HG03558 (cell line): ENCODE data around the gene MOB2.
"Not testable (repeated sequence)": the region's sequence is repeated elsewhere in the genome, so short reads cannot be mapped to it uniquely, and the experiment has no call there.

Source experiments
- ATAC-seq: cut with Tn5 transposase; IDR thresholded peaks from one replicate; pipeline ENCODE4 v1.9.1; 2021; ENCODE audit warnings: moderate number of reproducible peaks; ENCODE audit not compliant: unreplicated experiment; ENCODE audit errors: extremely low read depth

Gene MOB2

DNA sequence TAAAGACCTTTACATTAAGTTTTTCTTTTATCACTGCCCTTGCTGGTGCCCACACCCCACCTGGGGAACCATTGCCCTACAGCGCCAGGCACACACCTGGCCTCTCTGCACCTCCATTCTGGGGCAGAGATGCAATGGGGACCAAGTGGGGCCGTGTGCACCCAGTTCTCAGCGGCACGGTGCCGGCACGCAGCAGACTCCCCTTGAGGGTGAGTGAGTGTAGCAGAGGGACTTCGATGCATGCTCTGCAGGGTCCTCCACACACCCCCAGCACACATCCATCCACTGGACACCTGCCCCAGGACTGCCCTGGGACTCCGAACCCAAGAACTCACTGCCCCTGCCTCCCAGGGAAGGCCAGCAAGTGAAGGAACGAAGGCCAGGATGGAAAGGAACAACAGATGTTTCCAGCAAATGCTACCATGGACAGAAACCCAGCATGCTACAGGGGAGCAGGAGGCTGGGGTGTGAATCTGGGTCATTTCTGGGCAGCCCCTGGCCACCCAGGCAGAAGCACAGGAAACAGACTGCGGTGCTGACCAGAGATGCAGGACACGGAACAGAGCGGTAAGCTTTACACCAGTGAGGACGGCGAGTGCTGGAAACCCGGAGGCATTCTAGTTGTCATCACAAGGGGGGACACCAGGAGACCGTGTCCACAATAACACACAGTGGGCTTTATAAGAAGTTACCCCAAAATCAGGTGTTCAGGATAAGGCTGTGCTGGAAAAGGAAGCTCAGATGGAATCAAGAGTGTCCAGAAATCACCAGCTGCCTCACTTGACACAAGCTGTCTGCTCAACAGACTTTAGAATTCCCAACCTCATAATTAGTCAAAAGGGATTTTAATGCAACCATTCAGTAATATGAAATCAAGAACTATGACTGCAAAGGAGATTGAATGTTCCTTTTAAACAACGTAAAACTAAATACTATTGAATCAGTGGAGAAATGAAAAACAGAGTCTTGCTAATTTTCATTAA lies 32.7 kb upstream of the MOB2 start:
- ATAC-seq = no peak

DNA sequence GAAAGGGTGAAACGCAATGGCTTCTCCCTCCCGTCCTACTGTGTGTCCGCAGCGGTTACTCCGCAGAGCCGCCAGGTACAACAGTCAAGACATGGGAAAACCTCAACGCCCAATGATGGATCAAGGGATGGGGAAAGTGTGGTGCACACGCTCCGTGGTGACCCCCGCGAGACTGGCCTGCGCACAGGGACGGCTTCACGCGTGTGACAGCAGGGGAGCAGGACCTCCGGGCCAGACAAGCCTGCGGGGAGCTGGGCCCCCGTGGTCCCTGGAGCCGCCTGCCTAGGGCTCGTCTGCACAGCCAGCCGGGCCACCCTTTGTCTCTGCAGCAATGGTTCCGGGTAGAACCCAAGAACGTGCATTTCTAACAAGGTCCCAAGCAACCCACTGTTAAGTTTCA lies 31.7 kb upstream of the MOB2 start:
- no peak for ATAC-seq

DNA sequence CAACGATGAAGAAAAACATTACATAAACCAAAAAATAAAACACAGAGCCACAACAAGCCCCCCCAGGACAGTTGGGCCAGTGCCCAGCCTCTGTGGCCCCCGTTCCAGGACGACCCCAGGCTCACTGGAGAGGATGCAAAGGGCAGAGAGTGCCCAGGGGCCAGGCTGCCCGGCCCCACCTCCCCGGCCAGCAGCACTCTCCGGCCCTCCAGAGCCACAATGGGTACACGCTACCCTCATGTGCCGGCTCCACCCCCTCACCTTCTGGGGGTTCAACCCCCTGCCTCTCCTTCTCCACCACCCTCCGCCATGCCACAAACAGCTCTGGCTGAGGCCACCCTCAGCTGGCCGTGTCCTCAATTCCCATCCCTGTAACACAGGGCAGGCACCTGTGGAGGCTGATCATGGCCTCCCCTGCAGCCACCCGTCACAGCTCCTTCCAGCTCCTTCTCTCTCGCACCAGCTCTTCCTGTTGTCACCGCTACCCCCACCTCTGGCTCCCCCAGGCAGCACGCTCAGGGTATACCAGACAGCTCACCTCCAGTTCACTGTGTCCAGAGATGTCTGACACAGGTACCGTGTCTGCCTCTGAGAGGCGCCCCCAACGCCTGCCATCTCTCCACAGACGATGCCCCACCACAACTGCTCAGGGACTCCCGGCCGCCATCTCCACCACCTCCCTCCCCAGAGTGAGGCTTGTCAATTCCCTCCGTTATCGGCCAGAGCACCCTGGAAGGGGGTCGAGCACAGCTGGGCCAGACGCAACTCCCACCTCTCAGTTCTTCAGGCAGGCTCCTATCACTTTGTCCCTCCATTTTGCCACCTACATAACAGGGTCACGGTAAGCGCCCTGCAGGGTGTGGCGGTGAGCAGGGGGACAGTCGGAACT lies 30.8 kb upstream of the MOB2 start:
- no peak for ATAC-seq

DNA sequence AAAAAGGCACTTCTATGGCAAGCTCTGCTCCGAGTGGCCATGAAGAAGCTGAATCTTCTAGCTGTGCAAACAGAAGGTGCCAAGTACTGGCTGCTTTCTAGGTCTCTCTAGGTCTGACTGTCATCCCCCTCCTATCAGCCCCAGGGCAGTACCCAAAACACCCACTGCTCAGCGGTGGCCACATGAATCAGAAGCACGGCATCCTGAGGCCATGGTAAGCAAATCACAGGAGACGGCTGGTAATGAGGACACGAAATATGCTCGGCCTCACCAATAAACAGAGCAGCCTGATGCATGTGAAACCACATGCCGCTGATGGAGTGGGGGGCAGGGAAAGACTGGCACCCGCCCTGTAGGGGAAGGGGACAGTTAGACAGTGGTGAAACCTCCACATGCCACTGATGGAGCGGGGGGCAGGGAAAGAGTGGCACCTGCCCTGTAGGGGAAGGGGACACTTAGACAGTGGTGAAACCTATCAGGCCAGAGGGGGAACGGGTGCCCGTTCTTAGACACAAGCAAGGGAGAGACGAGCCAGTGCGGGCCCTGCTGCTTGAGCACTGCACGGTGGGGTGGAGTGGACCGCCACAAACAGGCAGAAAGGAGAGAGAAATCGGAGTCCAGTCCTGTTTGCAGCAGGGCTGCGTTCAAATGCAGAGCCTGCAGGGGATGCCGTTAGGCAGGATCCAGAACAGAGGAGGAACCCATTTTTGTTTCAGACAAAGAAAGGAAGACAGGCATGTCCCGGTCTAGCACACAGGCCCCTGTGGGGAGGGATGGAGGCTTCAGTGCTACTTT lies 29.9 kb upstream of the MOB2 start:
- ATAC-seq = no peak

DNA sequence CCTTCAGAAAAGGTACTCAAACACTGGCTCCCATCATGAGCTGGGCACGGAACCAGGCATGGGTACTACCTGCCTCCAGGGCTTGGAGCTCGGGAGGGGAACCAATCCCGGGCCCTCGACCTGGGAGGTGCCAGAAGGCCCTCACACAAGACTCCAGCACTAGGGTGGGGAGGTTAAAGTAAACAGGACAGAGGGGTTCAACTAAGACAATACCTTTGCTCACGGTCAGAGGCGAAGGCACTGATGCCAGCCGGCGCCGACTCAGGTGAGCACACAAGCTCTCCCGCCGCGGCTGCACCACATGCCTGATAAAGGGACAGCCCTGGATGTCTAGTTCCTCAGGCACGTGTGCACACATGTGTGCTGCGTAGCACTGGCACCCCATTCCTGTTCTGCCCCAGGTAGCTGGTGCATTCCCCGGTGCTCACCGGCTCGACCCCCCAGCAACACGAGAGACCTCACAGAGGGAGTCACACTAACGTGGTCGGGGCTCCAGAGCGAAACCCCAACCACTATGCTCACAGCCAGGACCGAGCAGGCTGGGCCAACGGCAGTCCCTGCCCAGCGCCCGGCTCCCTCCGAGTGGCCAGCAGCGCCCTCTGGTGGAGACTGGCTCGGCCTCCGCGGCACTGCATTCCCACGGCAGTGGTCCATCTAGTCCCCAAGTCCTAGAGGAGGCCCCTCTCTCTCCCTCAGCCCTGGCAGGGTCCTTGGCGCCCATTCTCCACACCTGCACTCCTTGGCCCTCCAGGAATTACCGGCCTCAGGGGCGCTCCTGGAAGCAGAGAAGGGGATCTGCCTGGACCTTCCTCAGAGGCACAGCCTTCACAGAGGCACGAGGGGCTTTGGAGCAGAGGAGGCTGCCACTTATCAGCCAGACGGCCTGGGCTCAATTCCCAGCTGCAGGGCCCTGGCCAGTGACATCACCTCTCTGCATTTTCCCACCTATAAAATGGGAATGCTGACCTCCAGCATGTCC lies 28.8 kb upstream of the MOB2 start:
- no peak for ATAC-seq

DNA sequence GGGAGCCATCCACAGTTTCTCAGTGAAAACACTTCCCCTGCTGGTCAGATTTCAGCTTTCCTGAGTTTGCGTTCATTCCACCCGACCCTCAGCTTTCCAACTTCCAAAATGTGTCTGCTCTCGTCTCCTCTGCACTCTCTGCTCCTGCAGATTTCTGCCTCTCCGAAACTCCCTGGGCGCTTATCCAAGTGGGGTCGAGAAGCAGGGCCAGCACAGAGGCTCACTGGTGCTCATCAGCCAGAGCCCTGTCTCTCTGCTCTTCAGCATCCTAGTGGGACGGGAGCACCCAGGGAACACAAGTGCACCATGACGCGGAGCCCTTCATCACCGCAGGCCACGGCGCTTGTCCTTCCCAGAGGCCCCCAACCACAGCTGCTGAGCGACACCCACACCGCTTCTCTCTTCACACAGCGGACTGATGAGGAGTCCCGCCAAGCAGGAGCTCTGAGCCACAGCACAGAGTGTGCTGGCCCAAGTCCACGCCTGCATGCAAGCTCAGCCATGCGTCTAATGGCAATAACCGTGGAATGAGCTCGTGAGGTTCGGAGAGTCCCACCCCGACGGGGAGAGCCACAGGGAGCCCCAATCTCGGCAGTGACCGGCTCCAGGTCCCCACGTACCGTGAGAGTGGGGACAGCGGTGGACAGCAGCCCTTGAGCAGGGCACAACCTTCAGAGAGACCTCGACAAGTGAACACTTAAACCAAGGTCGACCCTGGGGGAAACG lies 27.9 kb upstream of the MOB2 start:
- no peak for ATAC-seq

DNA sequence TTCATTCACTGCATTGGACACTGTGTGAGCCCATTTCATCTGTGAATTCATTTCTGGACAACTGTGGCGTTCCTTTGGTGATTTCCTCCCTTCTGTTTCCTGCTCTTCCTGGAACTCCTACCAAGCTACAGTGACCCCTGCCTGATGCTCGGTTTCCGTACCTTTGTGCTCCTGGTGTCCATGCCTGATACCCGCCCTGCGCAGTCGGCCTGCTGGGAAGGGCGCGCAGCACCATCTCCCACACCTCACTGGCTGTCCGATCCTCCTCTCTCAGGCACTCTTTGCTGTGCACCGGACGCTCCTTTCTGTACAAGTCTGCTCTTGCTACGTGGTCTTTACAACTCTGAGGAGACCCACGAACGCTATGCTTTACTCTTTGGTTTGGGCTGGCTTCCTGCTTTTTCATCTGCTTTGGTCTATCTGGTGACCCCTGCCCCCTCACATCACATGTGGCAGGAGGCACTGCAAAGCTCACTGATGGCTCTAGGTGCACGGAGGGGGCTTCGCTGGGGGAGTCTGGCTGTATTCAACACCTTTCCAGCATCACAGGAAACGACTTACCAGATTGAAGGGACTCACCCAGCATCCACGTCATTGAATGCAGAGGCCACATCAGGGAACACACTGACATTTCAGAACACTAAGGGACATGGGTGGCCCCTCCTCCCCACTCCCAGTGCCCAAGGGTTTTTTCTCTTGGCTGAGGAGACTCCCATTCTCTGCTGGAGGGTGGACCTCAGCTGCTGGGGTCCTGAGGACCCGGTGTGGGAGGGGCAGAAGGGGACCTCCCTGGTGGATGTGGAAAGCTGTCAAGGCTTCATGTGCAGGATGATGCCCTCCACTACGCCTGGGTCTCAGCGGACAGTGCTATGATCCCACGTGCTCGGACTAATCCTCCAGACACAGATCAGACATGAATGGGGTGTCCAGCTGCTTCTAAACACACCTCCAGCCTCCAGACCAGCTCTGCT lies 27.0 kb upstream of the MOB2 start:
- ATAC-seq = no peak

DNA sequence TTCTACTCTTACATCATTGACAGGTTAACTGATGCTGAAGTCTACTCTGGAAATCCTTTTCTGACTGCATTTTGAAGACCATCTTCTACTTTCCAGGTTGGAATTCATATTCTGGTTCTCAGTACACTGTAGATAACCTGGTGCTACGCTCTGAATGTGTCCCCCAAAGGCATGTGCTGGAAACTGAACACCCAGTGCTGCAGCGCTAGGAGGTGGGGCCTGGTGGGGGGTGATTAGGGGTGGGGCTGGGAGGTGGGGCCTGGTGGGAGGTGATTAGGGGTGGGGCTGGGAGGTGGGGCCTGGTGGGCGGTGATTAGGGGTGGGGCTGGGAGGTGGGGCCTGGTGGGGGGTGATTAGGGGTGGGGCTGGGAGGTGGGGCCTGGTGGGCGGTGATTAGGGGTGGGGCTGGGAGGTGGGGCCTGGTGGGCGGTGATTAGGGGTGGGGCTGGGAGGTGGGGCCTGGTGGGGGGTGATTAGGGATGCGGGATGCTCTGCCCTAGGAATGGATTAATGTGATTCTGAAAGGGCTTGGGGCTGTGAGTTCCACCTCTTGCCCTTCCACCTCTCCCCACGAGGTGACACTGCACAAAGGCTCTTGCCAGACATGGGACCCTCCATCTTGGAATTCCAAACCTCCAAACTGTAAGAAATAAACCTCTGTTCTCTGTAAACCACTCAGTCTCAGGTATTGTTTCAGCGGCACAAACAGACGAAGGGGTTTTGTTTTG lies 26.1 kb upstream of the MOB2 start:
- ATAC-seq = not testable (repeated sequence)

DNA sequence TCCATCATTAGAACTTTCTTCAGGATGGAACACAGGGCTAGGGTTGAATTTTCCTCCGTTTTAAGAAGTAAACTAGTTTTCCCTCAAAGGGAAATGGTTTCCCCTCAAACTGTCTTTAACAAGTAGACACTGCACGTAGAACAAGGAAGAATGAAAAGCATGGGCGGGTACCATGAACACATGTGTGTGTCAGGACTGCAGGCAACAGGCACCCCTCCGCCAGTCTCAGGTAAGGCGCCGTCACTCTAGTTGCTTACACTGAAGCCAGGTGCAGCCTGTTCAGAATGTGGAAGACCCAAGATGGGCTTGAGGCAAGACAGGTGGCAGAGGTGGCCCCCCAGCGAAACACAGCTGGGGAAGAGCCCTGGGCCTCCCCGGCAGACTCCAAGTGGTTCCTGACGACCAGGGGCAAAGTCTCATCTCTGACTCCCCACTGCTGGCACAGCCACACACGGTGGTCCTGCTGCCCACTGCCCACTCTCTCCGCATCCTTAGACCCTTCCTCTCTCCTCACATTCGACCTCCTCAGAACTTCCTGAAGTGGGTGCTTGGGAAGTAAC lies 25.4 kb upstream of the MOB2 start:
- ATAC-seq = no peak

DNA sequence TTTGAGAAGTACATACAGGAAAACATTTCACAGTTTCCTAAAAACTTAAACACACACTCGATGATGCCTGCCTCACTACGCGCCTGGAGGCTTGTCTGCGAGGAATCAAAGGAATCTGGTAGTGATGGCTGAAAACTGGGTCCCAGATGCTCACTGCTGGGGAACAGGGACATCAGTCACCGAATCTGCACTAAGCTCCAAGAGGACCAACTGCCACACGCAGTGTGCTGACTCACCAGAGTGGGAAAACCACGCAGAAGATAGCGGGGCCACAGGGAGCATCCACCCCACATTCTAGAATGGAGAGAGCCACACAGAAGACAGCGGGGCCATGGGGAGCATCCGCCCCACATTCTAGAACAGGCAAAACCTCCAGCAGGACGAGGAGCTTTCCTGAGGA lies 24.3 kb upstream of the MOB2 start:
- no peak for ATAC-seq

DNA sequence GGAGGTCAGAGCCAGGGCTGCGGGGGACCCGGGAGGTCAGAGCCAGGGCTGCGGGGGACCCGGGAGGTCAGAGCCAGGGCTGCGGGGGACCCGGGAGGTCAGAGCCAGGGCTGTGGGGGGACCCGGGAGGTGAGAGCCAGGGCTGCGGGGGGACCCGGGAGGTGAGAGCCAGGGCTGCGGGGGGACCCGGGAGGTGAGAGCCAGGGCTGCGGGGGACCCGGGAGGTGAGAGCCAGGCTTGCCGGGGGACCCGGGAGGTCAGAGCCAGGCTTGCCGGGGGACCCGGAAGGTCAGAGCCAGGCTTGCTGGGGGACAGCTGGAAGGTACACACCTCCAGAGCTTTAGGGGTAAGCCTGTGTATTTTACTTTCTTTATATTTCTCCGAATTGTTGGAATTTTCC lies 23.8 kb upstream of the MOB2 start:
- ATAC-seq = not testable (repeated sequence)

DNA sequence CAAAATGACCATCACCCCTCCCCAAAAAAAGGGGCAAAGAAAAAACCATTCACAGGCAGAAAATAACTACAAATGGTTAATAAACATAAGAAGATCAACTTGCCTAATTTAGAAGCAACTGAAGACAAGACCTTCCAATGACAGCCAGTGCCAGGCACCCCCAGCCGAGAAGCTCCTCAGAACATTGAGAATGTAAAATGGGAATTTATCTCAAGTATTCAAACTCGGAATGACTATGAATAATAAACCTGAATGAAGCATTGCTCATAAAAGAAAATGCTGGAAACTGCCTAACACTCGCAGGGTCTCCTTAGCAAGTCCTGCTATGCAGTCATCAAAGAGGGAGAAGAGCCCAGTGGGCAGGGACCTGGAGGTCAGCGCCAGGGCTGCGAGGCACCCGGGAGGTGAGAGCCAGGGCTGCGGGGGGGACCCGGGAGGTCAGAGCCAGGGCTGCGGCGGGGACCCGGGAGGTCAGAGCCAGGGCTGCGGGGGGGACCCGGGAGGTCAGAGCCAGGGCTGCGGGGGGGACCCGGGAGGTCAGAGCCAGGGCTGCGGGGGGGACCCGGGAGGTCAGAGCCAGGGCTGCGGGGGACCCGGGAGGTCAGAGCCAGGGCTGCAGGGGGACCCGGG lies 23.2 kb upstream of the MOB2 start:
- ATAC-seq = no peak

DNA sequence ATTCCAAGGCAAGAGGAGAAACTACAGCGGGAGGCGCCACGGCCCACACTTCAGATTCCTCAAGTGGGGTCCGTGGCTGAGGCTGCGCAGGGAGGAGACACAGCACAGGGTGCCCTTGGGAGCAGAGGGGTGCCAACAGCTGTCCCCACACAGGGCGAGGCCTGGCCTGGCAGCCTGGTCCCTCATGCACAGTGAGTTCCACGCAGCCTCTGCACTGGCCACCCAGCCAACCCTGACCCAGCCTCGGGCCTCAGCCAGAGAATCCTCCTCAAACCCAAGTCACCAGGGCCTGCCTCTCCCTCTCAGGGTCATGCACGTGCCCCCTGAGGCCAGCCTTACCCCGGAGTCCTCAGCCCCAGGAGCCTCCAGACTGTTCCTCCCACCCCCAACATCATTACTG lies 22.4 kb upstream of the MOB2 start:
- no peak for ATAC-seq

DNA sequence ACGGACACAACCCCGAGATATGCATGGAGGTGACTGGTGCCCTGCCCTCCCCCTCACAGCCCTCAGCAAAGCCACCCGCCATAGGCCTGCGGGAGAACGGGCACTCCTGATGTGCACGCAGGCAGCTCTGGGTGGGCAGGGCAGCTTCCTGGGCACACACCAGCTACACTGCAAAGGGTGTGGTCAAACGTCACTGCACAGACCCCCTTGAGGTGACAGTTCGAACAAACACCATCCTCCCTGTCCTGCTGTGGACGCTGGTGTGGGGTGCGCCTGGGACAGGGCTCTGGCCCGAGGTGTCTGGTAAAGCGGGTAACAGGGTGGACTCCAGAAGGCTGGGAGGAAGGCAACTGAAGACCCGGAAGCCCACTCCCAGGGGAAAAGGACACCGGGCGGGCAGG lies 21.9 kb upstream of the MOB2 start:
- no peak for ATAC-seq

DNA sequence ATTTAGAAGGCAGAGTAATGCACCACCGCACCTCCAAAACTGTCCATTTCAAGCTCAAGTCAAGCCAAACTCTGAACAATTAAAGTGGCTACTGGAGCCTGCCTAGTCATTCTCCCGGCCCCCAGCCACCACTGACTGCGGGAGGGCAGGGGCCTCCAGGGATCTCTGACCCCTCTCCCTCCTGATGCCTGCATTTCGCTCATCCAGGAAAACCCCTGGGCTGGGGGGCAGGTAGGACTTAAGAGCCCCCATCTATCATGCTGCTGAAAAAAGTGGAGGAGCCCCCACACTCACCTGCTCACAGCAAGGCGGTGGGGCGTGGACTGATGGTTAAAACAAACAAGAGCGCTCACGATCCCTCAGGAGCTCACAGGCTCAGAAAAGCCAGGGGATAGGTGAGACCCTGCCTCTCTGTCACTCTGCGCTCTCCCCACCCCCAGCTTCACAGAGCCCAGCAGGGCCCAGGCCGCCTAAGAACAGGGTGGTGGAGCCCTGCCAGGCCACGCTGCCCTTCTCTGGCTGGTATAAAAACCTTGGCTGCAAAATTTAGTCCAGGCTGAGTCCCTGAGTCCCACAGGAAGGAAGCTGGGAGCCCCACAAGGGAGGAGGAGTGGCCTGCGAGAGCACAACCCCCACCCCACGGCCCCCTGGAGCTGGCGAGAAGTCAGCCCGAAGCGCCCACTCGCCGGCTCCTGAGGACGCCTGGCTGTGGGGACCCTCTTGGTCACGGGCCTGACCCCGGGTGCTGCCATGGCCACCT lies 21.0 kb upstream of the MOB2 start:
- no peak for ATAC-seq
